Measurements from ENCODE around the gene LRRD1. TPM values are rescaled to one million over a fixed set of nuclear protein-coding genes. Genes with fewer than 3 reads are reported as not detected.

The LRRD1 gene
- total RNA-seq (under 1 TPM in 2 of 5 experiments, not detected in 3; 0.17 to 0.22 TPM), polyA plus RNA-seq (not detected), total RNA-seq (not detected)

DNA sequence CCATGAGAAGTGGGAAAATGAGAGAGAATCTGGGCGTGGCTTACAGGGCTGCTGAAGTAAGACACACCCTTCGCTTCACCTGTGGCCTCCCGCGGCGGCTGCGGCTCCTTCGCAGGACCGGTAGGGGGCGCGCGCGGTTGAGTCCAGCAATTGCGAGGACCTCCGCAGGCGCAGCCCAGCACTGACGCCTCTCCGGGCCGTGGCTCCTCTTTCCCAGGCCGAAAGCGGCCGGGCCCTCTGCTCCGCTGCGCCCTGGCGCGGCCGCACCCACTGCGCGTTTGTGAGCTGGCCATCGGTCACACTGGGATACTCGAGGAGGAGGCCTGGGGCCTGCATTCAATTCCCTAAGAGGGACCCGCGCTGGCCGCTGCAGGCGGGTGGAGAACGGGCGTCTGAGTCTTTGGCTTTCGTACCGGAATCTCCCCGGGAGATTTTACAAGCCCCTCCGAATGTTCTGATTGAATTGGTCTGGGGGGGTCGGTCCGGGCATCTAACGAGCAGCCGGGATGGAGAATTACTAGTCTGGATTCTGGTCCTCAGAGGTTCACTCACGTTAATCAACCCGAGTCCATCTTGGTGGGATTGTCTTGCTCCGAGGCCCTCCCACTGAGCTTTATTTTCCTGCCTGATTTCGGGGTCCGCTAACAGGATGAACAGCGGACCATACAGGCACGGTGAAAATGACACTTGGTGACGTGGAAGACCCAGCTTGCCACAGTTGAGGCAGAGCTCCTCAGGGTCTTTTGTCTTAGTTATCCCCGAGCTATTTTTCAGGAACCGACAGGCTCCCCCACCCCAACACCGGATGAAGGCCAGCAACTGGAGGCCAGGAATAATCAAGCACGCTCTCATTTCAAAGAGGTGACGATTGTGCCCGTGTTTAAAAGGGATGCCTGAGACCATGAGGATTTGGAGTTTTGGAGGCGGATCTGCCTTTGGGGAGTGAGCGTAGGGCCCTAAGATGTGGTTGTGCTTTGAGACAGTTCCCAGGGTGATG is at the start of gene LRRD1:
TSS of gene LRRD1 (minus strand) at position 215 of the 997 bp plus-strand sequence. CDS start 13,940 bp downstream, outside the sequence.
- H3K9me3 Mint-ChIP-seq: peaks cover 0 to 12% (median 3%) of the 10 kb centered on the region in 11 donors
- H3K27ac ChIP-seq (ENCODE audit: low read depth, low read length): peak within 1 kb of the TSS; percentile 37
- H3K27ac Mint-ChIP-seq: peak within 1 kb of the TSS in 5 of 9 donors; percentile 25 to 63 (median 41)
- H3K9me3 ChIP-seq (ENCODE audit: control insufficient read depth in 2 of 3, low read length in 3 of 3): no peaks in the 10 kb centered on the region
- no peaks in the 10 kb centered on the region for H3K36me3 ChIP-seq (ENCODE audit: control insufficient read depth in 2 of 3, insufficient read depth in 3 of 3, low read length in 3 of 3)
- peaks cover 0 to 33% (median 4%) of the 10 kb centered on the region in 5 donors for H3K27me3 Mint-ChIP-seq
- H3K4me1 Mint-ChIP-seq: peaks cover 0 to 17% (median 9%) of the 10 kb centered on the region in 7 donors
- ATAC-seq (peak; percentile 100), DNase-seq (peak; percentile 77 to 96 (median 89))
- H3K27me3 ChIP-seq (ENCODE audit: control insufficient read depth in 2 of 2, insufficient read depth in 2 of 2, low read length in 2 of 2): no peaks in the 10 kb centered on the region
- peaks cover 0 to 6% of the 10 kb centered on the region in 2 donors for H3K4me1 ChIP-seq (ENCODE audit: control insufficient read depth in 2 of 2, insufficient read depth in 2 of 2, low read length in 2 of 2)
- H3K4me3 Mint-ChIP-seq: peak within 1 kb of the TSS; percentile 74 to 84 (median 80)
- H3K36me3 Mint-ChIP-seq: no peaks in the 10 kb centered on the region
- H3K4me3 ChIP-seq (ENCODE audit: low read length): peak within 1 kb of the TSS; percentile 73
- intact Hi-C loops (cut with micrococcal nuclease): loop anchor here (1.0 to 5.0 kb wide), 8 partner anchors 45 to 299 kb away; partner anchors contain the start of genes CYP51A1 (in 2 of the 2), ANKIB1 (in 1 of the 2), GATAD1 (in 1 of the 2) and KRIT1 (in 1 of the 2)
- ChIA-PET CTCF (interaction anchor here (0.7 to 1.3 kb wide), 2 partner anchors 16 to 282 kb away, joined by 3 read pairs; no protein-coding TSS in a partner anchor), POLR2A (interaction anchor here (1.0 to 1.1 kb wide), 2 partner anchors 67 to 269 kb away, joined by 3 read pairs; partner anchors contain the start of genes ANKIB1 and KRIT1)

DNA sequence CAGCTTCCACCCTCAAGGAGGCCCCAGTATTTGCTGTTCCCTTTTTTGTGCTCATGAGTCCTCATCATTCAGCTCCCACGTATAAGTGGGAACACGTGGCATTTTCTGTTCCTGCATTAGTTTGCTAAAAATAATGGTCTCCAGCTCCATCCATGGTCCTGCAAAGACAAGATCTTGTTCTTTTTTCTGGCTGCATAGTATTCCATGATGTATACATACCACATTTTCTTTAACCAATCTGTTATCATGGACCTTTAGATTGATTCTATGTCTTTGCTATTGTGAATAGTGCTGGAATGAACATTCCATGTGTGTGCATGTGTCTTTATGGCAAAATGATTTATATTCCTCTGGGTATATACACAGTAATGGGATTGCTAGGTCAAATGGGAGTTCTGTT is 49.8 kb upstream of the LRRD1 start:
- ChIA-PET POLR2A (no interaction called here), CTCF (no interaction called here)
- H3K4me1 Mint-ChIP-seq: peaks cover 0 to 2% (median 0%) of the 10 kb centered on the region in 7 donors
- H3K27ac Mint-ChIP-seq: peak overlapping the region in 1 of 9 donors; percentile 14
- H3K36me3 ChIP-seq (ENCODE audit: control insufficient read depth in 2 of 3, insufficient read depth in 3 of 3, low read length in 3 of 3): peaks cover 3 to 46% (median 4%) of the 10 kb centered on the region in 3 experiments
- no peak overlapping the region for H3K4me3 ChIP-seq (ENCODE audit: low read length)
- intact Hi-C loops (cut with micrococcal nuclease): loop anchor here in 1 of 2 donors (10.0 kb wide), 1 partner anchor 164 kb away; no protein-coding TSS in a partner anchor
- H3K27me3 Mint-ChIP-seq: no peaks in the 10 kb centered on the region
- DNase-seq (no peak), ATAC-seq (no peak)
- H3K36me3 Mint-ChIP-seq: peaks cover 25 to 70% (median 53%) of the 10 kb centered on the region in 5 donors
- no peaks in the 10 kb centered on the region for H3K4me1 ChIP-seq (ENCODE audit: control insufficient read depth in 2 of 2, insufficient read depth in 2 of 2, low read length in 2 of 2)
- peaks cover 0 to 6% (median 0%) of the 10 kb centered on the region in 11 donors for H3K9me3 Mint-ChIP-seq
- H3K27ac ChIP-seq (ENCODE audit: low read depth, low read length): no peak overlapping the region
- no peak overlapping the region for H3K4me3 Mint-ChIP-seq
- no peaks in the 10 kb centered on the region for H3K9me3 ChIP-seq (ENCODE audit: control insufficient read depth in 2 of 3, low read length in 3 of 3)
- H3K27me3 ChIP-seq (ENCODE audit: control insufficient read depth in 2 of 2, insufficient read depth in 2 of 2, low read length in 2 of 2): no peaks in the 10 kb centered on the region

DNA sequence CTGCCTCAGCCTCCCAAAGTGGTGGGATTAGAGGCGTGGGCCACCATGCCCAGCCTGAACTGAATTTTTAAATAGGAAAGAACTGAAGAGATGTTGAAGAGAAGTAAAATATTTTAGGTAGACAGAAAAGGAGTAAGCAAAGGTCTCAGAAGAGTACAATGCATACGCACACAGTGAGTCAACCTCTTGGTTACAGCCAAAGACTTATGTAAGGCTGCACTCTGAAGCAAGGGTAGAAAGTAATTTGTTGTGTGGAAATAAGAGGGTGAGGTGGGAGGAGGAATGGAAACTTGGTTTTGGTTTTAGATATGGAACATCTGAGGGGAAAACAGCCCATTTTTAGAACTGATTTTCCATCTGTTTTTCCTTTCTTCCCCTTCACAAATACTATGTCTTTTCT is 49.2 kb upstream of the LRRD1 start:
- Histone ChIP-seq H3K9me3 (ENCODE audit: control insufficient read depth in 2 of 3, low read length in 3 of 3) (no peaks in the 10 kb centered on the region), H3K4me3 (ENCODE audit: low read length) (no peak overlapping the region), H3K36me3 (ENCODE audit: control insufficient read depth in 2 of 3, insufficient read depth in 3 of 3, low read length in 3 of 3) (peaks cover 4 to 41% (median 7%) of the 10 kb centered on the region in 3 experiments), H3K4me1 (ENCODE audit: control insufficient read depth in 2 of 2, insufficient read depth in 2 of 2, low read length in 2 of 2) (no peaks in the 10 kb centered on the region), H3K27me3 (ENCODE audit: control insufficient read depth in 2 of 2, insufficient read depth in 2 of 2, low read length in 2 of 2) (no peaks in the 10 kb centered on the region), H3K27ac (ENCODE audit: low read depth, low read length) (no peak overlapping the region)
- peak overlapping the region in 3 of 9 donors; percentile 9 to 14 (median 9) for H3K27ac Mint-ChIP-seq
- peaks cover 0 to 6% (median 0%) of the 10 kb centered on the region in 11 donors for H3K9me3 Mint-ChIP-seq
- POLR2A ChIA-PET: no interaction called here
- H3K4me1 Mint-ChIP-seq: peaks cover 0 to 2% (median 0%) of the 10 kb centered on the region in 7 donors
- no peaks in the 10 kb centered on the region for H3K27me3 Mint-ChIP-seq
- peaks cover 25 to 67% (median 49%) of the 10 kb centered on the region in 5 donors for H3K36me3 Mint-ChIP-seq
- no peak overlapping the region for H3K4me3 Mint-ChIP-seq
- CTCF ChIA-PET: no interaction called here
- DNase-seq: no peak
- intact Hi-C loops (cut with micrococcal nuclease): loop anchor here in 1 of 2 donors (10.0 kb wide), 1 partner anchor 163 kb away; no protein-coding TSS in a partner anchor
- ATAC-seq: no peak

DNA sequence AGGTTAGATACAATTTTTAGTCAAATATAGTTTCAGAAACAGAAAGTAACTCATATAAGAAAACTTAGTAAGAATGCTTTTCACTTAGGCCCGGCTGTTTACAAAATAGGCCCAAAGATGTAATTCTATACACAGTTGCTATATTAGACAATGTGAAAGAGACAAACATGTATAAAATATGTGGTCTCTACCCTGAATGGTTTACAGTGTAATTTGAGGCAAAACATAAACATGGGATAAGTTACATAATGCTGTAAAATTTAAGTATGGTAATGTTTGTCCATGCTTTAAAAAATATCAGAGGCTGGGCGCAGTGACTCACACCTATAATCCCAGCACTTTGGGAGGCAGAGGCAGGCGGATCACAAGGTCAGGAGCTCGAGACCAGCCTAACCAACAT is 48.0 kb upstream of the LRRD1 start:
- Histone ChIP-seq H3K4me1 (ENCODE audit: control insufficient read depth in 2 of 2, insufficient read depth in 2 of 2, low read length in 2 of 2) (no peaks in the 10 kb centered on the region), H3K27me3 (ENCODE audit: control insufficient read depth in 2 of 2, insufficient read depth in 2 of 2, low read length in 2 of 2) (no peaks in the 10 kb centered on the region), H3K27ac (ENCODE audit: low read depth, low read length) (no peak overlapping the region), H3K9me3 (ENCODE audit: control insufficient read depth in 2 of 3, low read length in 3 of 3) (no peaks in the 10 kb centered on the region), H3K4me3 (ENCODE audit: low read length) (no peak overlapping the region), H3K36me3 (ENCODE audit: control insufficient read depth in 2 of 3, insufficient read depth in 3 of 3, low read length in 3 of 3) (peaks cover 4 to 41% (median 7%) of the 10 kb centered on the region in 3 experiments)
- Mint-ChIP-seq H3K27me3 (no peaks in the 10 kb centered on the region), H3K27ac (peak overlapping the region in 1 of 9 donors; percentile 25), H3K9me3 (peaks cover 0 to 6% (median 0%) of the 10 kb centered on the region in 11 donors), H3K4me1 (peaks cover 0 to 2% (median 0%) of the 10 kb centered on the region in 7 donors), H3K4me3 (no peak overlapping the region), H3K36me3 (peaks cover 25 to 56% (median 49%) of the 10 kb centered on the region in 5 donors)
- intact Hi-C loops (cut with micrococcal nuclease): loop anchor here in 1 of 2 donors (10.0 kb wide), 1 partner anchor 162 kb away; no protein-coding TSS in a partner anchor
- ATAC-seq (no peak), DNase-seq (no peak)
- CTCF ChIA-PET: no interaction called here
- POLR2A ChIA-PET: no interaction called here

DNA sequence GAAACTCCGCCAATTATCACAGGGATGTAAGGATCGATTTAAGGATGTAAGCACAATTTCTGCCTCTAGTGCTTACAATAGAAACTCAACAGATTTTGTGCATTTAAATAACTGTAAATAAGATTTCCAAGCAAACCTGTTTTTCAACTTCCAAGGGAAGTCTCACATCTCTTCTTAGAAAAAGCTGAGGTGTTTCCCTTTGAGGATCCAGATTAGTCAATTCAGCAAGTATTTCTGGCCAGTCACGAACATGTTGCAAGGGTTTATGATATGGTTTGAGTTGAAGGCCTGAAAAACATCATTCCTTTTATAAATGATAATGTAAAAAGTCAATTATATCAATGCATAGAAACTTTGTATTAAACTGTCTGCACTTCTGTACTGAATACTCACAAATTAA is 42.8 kb upstream of the LRRD1 start:
- Mint-ChIP-seq H3K4me3 (no peak overlapping the region), H3K9me3 (no peaks in the 10 kb centered on the region), H3K36me3 (peaks cover 21 to 59% (median 41%) of the 10 kb centered on the region in 5 donors), H3K4me1 (no peaks in the 10 kb centered on the region), H3K27me3 (no peaks in the 10 kb centered on the region), H3K27ac (no peak overlapping the region)
- DNase-seq (no peak), ATAC-seq (no peak)
- CTCF ChIA-PET: no interaction called here
- Histone ChIP-seq H3K27ac (ENCODE audit: low read depth, low read length) (no peak overlapping the region), H3K9me3 (ENCODE audit: control insufficient read depth in 2 of 3, low read length in 3 of 3) (no peaks in the 10 kb centered on the region), H3K27me3 (ENCODE audit: control insufficient read depth in 2 of 2, insufficient read depth in 2 of 2, low read length in 2 of 2) (no peaks in the 10 kb centered on the region), H3K4me3 (ENCODE audit: low read length) (no peak overlapping the region), H3K4me1 (ENCODE audit: control insufficient read depth in 2 of 2, insufficient read depth in 2 of 2, low read length in 2 of 2) (no peaks in the 10 kb centered on the region), H3K36me3 (ENCODE audit: control insufficient read depth in 2 of 3, insufficient read depth in 3 of 3, low read length in 3 of 3) (peaks cover 32 to 58% (median 34%) of the 10 kb centered on the region in 3 experiments)
- POLR2A ChIA-PET: no interaction called here
- intact Hi-C loops (cut with micrococcal nuclease): loop anchor here in 1 of 2 donors (10.0 kb wide), 1 partner anchor 157 kb away; no protein-coding TSS in a partner anchor

DNA sequence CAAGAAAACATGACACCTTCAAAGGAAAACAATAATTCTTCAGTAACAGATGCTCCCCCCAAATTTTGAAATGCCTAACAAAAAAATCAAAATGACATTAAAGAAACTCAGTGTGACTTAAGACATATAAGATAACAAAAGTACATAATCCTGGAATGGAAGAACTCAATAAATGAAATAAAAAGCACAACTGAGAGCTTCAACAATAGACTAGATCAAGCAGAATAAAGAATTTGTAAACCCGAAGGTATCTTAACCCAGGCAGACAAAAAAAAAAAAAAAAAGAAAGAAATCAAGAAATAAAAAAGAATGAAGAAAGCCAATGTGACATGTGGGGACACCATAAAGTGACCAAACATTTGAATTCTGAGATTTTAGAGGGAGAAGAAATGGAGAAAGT is 27.7 kb upstream of the LRRD1 start:
- no peak overlapping the region for H3K4me3 Mint-ChIP-seq

More for the DNA sequence above, 27.7 kb upstream of the LRRD1 start:
- Mint-ChIP-seq H3K36me3 (peaks cover 40 to 80% (median 68%) of the 10 kb centered on the region in 5 donors), H3K9me3 (peaks cover 5 to 38% (median 22%) of the 10 kb centered on the region in 11 donors), H3K27me3 (no peaks in the 10 kb centered on the region), H3K4me1 (peaks cover 7 to 19% (median 18%) of the 10 kb centered on the region in 7 donors), H3K27ac (peak overlapping the region in 2 of 9 donors; percentile 46 to 49)
- Histone ChIP-seq H3K4me3 (ENCODE audit: low read length) (no peak overlapping the region), H3K36me3 (ENCODE audit: control insufficient read depth in 2 of 3, insufficient read depth in 3 of 3, low read length in 3 of 3) (peaks cover 0 to 79% (median 7%) of the 10 kb centered on the region in 3 experiments), H3K9me3 (ENCODE audit: control insufficient read depth in 2 of 3, low read length in 3 of 3) (peaks cover 0 to 13% (median 0%) of the 10 kb centered on the region in 3 experiments), H3K27ac (ENCODE audit: low read depth, low read length) (no peak overlapping the region), H3K27me3 (ENCODE audit: control insufficient read depth in 2 of 2, insufficient read depth in 2 of 2, low read length in 2 of 2) (no peaks in the 10 kb centered on the region), H3K4me1 (ENCODE audit: control insufficient read depth in 2 of 2, insufficient read depth in 2 of 2, low read length in 2 of 2) (no peaks in the 10 kb centered on the region)
- intact Hi-C loops (cut with micrococcal nuclease): no loop called here
- ChIA-PET POLR2A (no interaction called here), CTCF (no interaction called here)
- DNase-seq: no peak
- ATAC-seq: no peak

Data from naive thymus-derived CD4-positive, alpha-beta T cell (primary cell).